Nephron (organoid): ENCODE results near the gene CYP2R1.

Source experiments
- H3K27ac Mint-ChIP-seq, 3 experiments: 2 replicates each; pipeline ENCODE4 v1.8.0; 2020; ENCODE audit warnings: mixed read lengths in 3 of 3, mild to moderate bottlenecking in 2 of 3, moderate library complexity in 1 of 3
- H3K27me3 Mint-ChIP-seq: 2 replicates; pipeline ENCODE4 v1.8.0; 2021; ENCODE audit warnings: low read depth, mild to moderate bottlenecking, moderate library complexity, mixed read lengths
- H3K36me3 Mint-ChIP-seq: 2 replicates; pipeline ENCODE4 v1.8.0; 2020; ENCODE audit warnings: low read depth, mixed read lengths
- H3K4me1 Mint-ChIP-seq: 2 replicates; pipeline ENCODE4 v1.8.0; 2020; ENCODE audit warnings: mixed read lengths
- H3K4me3 Mint-ChIP-seq, 3 experiments: 2 replicates each; pipeline ENCODE4 v1.8.0; 2020; ENCODE audit warnings: mild to moderate bottlenecking in 3 of 3, mixed read lengths in 3 of 3, moderate library complexity in 2 of 3
- H3K9me3 Mint-ChIP-seq: 2 replicates; pipeline ENCODE4 v1.8.0; 2020; ENCODE audit warnings: mixed read lengths
- TF ChIP-seq, protein P1 (sequence below), 3 experiments: fragments of 200-600 bp; sonication (generic); IDR thresholded peaks; one replicate each; pipeline ENCODE4 v1.5.0; 2021; ENCODE audit warnings: antibody characterized with exemption in 3 of 3; ENCODE audit not compliant: unreplicated experiment in 3 of 3

CYP2R1 gene

DNA sequence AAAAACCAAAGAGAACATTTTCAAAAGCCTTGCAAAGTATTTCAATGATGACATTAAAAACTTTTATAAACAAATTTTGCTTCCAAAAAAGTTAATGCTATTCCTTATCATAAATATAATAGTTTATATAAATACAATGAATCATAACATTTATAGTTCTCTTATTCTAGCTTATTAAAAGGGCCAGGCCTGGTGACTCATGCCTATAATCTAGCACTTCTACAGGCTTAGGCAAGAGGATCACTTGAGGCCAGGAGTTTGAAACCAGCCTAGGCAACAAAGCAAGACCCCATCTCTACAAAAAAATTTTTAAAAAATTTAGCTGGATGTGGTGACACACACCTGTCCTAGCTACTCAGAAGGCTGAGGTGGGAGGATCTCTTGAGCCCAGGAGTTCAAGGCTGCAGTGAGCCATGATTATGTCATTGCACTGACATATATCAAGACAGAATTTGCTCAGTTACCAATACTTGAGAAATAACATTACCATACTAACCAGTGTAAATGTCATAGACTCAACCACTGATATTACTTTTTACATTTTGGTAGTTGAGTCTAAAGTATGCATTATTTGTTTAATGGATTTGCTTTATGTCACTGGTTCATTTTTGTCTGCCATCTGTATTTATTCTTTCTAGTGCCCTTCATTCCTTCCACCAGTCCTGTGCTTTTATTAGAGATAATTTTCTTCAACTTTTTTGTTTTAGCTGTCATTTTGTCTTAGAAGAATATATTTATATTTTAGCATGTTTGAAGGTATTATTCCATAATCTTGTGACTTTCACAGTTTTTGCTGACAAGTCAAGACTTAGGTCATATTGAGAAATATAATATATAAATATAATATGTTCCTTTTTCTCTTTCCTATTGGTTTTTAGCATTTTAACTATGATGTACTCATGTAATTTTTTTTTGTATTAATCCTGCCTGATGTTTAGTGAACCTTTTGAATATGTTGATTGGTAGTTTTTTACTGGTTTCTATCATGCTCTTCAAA lies 56.2 kb downstream of the CYP2R1 start:
- TF ChIP-seq, protein P1, sequence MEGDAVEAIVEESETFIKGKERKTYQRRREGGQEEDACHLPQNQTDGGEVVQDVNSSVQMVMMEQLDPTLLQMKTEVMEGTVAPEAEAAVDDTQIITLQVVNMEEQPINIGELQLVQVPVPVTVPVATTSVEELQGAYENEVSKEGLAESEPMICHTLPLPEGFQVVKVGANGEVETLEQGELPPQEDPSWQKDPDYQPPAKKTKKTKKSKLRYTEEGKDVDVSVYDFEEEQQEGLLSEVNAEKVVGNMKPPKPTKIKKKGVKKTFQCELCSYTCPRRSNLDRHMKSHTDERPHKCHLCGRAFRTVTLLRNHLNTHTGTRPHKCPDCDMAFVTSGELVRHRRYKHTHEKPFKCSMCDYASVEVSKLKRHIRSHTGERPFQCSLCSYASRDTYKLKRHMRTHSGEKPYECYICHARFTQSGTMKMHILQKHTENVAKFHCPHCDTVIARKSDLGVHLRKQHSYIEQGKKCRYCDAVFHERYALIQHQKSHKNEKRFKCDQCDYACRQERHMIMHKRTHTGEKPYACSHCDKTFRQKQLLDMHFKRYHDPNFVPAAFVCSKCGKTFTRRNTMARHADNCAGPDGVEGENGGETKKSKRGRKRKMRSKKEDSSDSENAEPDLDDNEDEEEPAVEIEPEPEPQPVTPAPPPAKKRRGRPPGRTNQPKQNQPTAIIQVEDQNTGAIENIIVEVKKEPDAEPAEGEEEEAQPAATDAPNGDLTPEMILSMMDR (IDR thresholded peaks at IDR 0.05; ENCODE audit: unreplicated experiment in 3 of 3): no peak
- no peaks in the 10 kb centered on the region for H3K9me3 Mint-ChIP-seq
- H3K4me3 Mint-ChIP-seq: no peak overlapping the region
- no peaks in the 10 kb centered on the region for H3K27me3 Mint-ChIP-seq
- H3K36me3 Mint-ChIP-seq: peaks cover 15% of the 10 kb centered on the region
- no peaks in the 10 kb centered on the region for H3K4me1 Mint-ChIP-seq
- no peak overlapping the region for H3K27ac Mint-ChIP-seq
